GM12878 (cell line): ENCODE data around the gene MSLN.

Experiments
- BRCA1 ChIP-seq: IDR thresholded peaks from 2 replicates; pipeline ENCODE4 v1.6.1; 2011; ENCODE audit warnings: low read depth, low read length, improper control_type of control experiment
- CREB1 ChIP-seq: IDR thresholded peaks from 2 replicates; pipeline ENCODE4 v1.6.1; 2012; ENCODE audit warnings: low read depth, mild to moderate bottlenecking, inconsistent platforms
- NR2C1 ChIP-seq: fragments of 450-650 bp; IDR thresholded peaks from 2 replicates; pipeline ENCODE4 v1.6.1; 2017; ENCODE audit warnings: antibody characterized with exemption, mild to moderate bottlenecking, moderate library complexity
- TF ChIP-seq, protein P1 (sequence below), 3 experiments: IDR thresholded peaks in 2 of 3; conservative IDR thresholded peaks in 1 of 3; 2 replicates each; pipeline ENCODE4 v1.5.1; 2011; ENCODE audit warnings: low read depth in 3 of 3, low read length in 3 of 3, mild to moderate bottlenecking in 3 of 3, control low read depth in 2 of 3, moderate library complexity in 2 of 3, inconsistent platforms in 1 of 3, mixed read lengths in 1 of 3; ENCODE audit not compliant: control insufficient read depth in 2 of 3, insufficient read depth in 1 of 3; ENCODE audit errors: extremely low read depth in 1 of 3

GRCh38 chr16:726438-727290, 33.9 kb upstream of the MSLN start, which contains the start of the genes CCDC78 and HAGHL:
- TF ChIP-seq BRCA1 (no peak), NR2C1 (no peak), CREB1 (no peak)
- TF ChIP-seq, protein P1, sequence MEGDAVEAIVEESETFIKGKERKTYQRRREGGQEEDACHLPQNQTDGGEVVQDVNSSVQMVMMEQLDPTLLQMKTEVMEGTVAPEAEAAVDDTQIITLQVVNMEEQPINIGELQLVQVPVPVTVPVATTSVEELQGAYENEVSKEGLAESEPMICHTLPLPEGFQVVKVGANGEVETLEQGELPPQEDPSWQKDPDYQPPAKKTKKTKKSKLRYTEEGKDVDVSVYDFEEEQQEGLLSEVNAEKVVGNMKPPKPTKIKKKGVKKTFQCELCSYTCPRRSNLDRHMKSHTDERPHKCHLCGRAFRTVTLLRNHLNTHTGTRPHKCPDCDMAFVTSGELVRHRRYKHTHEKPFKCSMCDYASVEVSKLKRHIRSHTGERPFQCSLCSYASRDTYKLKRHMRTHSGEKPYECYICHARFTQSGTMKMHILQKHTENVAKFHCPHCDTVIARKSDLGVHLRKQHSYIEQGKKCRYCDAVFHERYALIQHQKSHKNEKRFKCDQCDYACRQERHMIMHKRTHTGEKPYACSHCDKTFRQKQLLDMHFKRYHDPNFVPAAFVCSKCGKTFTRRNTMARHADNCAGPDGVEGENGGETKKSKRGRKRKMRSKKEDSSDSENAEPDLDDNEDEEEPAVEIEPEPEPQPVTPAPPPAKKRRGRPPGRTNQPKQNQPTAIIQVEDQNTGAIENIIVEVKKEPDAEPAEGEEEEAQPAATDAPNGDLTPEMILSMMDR (IDR thresholded peaks at IDR 0.05 in 2 of 3, conservative IDR thresholded peaks at IDR 0.05 in 1 of 3; ENCODE audit: control insufficient read depth in 2 of 3, extremely low read depth in 1 of 3, insufficient read depth in 1 of 3, low read depth in 3 of 3, low read length in 3 of 3) = no peak
